Stomach (tissue), 4 donors: ENCODE results near the gene TPSB2.
"Not testable (repeated sequence)": the region's sequence is repeated elsewhere in the genome, so short reads cannot be mapped to it uniquely, and the experiment has no call there.

Source experiments
- CTCF ChIP-seq, 7 experiments: fragments of 450-650 bp in 4 of 7; fragments of 200-600 bp in 3 of 7; sonication (generic) in 3 of 7; IDR thresholded peaks; one replicate each; pipeline ENCODE4 v1.5.1; 2016 to 2019; ENCODE audit warnings: antibody characterized with exemption in 7 of 7, control low read depth in 2 of 7, mild to moderate bottlenecking in 1 of 7
- POLR2A ChIP-seq, 4 donors: fragments of 450-650 bp; IDR thresholded peaks; one replicate each; pipeline ENCODE4 v1.6.1; 2016; ENCODE audit warnings: antibody characterized with exemption in 4 of 4, control low read depth in 2 of 4, mild to moderate bottlenecking in 1 of 4, moderate library complexity in 1 of 4
- POLR2AphosphoS5 ChIP-seq, 3 donors: sonication (generic); formaldehyde crosslinking; IDR thresholded peaks; one replicate each; pipeline ENCODE4 v1.6.1; 2016; ENCODE audit warnings: antibody characterized with exemption in 3 of 3

GRCh38 chr16:1253701-1254364 is 23.8 kb upstream of the TPSB2 start:
- TF ChIP-seq POLR2A, CTCF, POLR2AphosphoS5 (IDR thresholded peaks at IDR 0.05): not testable (repeated sequence)
